ENCODE measurements around the gene LIN7A.

The LIN7A gene

GRCh38 chr12:80815351-80815750 lies 122.4 kb downstream of the LIN7A start:
- DNase-seq (ENCODE audit: low read depth) = no peak
- no peak for TF ChIP-seq CTCF (IDR thresholded peaks at IDR 0.05; ENCODE audit: low read depth, low read length, missing control alignments)
- no peak overlapping the region for H3K4me3 ChIP-seq (ENCODE audit: low read depth, low read length)

- DNase-seq (ENCODE audit: low read depth) = no peak
- TF ChIP-seq CTCF (IDR thresholded peaks at IDR 0.05; ENCODE audit: low read depth, low read length, missing control alignments) = no peak
- no peak overlapping the region for H3K4me3 ChIP-seq (ENCODE audit: low read depth, low read length)
These were observed 123.3 kb downstream of the LIN7A start for GRCh38 chr12:80814453-80814852.

GRCh38 chr12:80813820-80814219 lies 123.9 kb downstream of the LIN7A start:
- no peak for TF ChIP-seq CTCF (IDR thresholded peaks at IDR 0.05; ENCODE audit: low read depth, low read length, missing control alignments)
- no peak for DNase-seq (ENCODE audit: low read depth)
- no peak overlapping the region for H3K4me3 ChIP-seq (ENCODE audit: low read depth, low read length)

- DNase-seq (ENCODE audit: low read depth) = no peak
- TF ChIP-seq CTCF (IDR thresholded peaks at IDR 0.05; ENCODE audit: low read depth, low read length, missing control alignments) = no peak
- H3K4me3 ChIP-seq (ENCODE audit: low read depth, low read length) = no peak overlapping the region
These were observed 125.6 kb downstream of the LIN7A start for GRCh38 chr12:80811957-80812708.

GRCh38 chr12:80810874-80811273 lies 126.9 kb downstream of the LIN7A start:
- no peak for TF ChIP-seq CTCF (IDR thresholded peaks at IDR 0.05; ENCODE audit: low read depth, low read length, missing control alignments)
- no peak for DNase-seq (ENCODE audit: low read depth)
- H3K4me3 ChIP-seq (ENCODE audit: low read depth, low read length) = no peak overlapping the region

- peak; percentile 16 for DNase-seq (ENCODE audit: low read depth)
- TF ChIP-seq CTCF (IDR thresholded peaks at IDR 0.05; ENCODE audit: low read depth, low read length, missing control alignments) = no peak
These were observed 130.0 kb downstream of the LIN7A start for GRCh38 chr12:80807640-80808288.

More at GRCh38 chr12:80807640-80808288, 130.0 kb downstream of the LIN7A start:
- no peak overlapping the region for H3K4me3 ChIP-seq (ENCODE audit: low read depth, low read length)

Data from GM12864 (cell line).